HCT116 (cell line): ENCODE measurements around the gene ANKRD55.
"Not testable (repeated sequence)": the region's sequence is repeated elsewhere in the genome, so short reads cannot be mapped to it uniquely, and the experiment has no call there.

Experiments used
- EZH2 ChIP-seq: fragments of 200-600 bp; sonication (generic); IDR thresholded peaks from 2 replicates; pipeline ENCODE4 v1.6.1; 2017; ENCODE audit warnings: antibody characterized with exemption, mixed run types
- POLR2AphosphoS5 ChIP-seq: IDR thresholded peaks from 2 replicates; pipeline ENCODE4 v1.6.1; 2011; ENCODE audit warnings: mild to moderate bottlenecking, low read depth, low read length, moderate library complexity
- TF ChIP-seq, protein P1 (sequence below): IDR thresholded peaks from 2 replicates; pipeline ENCODE4 v1.6.1; 2012
- TF ChIP-seq, protein P2 (sequence below): IDR thresholded peaks from 2 replicates; pipeline ENCODE4 v1.6.1; 2011; ENCODE audit warnings: mild to moderate bottlenecking, low read length, moderate library complexity; ENCODE audit not compliant: insufficient replicate concordance; ENCODE audit errors: extremely low read depth

- not testable (repeated sequence) for TF ChIP-seq EZH2, POLR2AphosphoS5
- TF ChIP-seq, protein P1, sequence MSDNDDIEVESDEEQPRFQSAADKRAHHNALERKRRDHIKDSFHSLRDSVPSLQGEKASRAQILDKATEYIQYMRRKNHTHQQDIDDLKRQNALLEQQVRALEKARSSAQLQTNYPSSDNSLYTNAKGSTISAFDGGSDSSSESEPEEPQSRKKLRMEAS = not testable (repeated sequence)
- TF ChIP-seq, protein P2, sequence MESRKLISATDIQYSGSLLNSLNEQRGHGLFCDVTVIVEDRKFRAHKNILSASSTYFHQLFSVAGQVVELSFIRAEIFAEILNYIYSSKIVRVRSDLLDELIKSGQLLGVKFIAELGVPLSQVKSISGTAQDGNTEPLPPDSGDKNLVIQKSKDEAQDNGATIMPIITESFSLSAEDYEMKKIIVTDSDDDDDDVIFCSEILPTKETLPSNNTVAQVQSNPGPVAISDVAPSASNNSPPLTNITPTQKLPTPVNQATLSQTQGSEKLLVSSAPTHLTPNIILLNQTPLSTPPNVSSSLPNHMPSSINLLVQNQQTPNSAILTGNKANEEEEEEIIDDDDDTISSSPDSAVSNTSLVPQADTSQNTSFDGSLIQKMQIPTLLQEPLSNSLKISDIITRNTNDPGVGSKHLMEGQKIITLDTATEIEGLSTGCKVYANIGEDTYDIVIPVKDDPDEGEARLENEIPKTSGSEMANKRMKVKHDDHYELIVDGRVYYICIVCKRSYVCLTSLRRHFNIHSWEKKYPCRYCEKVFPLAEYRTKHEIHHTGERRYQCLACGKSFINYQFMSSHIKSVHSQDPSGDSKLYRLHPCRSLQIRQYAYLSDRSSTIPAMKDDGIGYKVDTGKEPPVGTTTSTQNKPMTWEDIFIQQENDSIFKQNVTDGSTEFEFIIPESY = not testable (repeated sequence)
Observed at GRCh38 chr5:56242271-56242670, 9.1 kb upstream of the ANKRD55 start.
